Ishikawa (cell line): ENCODE data around the gene ABAT.

Experiments
- CEBPB ChIP-seq: IDR thresholded peaks from 2 replicates; pipeline ENCODE4 v1.6.1; 2012
- CREB1 ChIP-seq: IDR thresholded peaks from 2 replicates; pipeline ENCODE4 v1.6.1; 2012; ENCODE audit warnings: low read depth
- EGR1 ChIP-seq: IDR thresholded peaks from 2 replicates; pipeline ENCODE4 v1.6.1; 2012
- EP300 ChIP-seq: IDR thresholded peaks from 2 replicates; pipeline ENCODE4 v1.6.1; 2012; ENCODE audit warnings: borderline replicate concordance
- FOXM1 ChIP-seq: IDR thresholded peaks from 2 replicates; pipeline ENCODE4 v1.6.1; 2012; ENCODE audit warnings: low read depth, borderline replicate concordance
- NFIC ChIP-seq: IDR thresholded peaks from 2 replicates; pipeline ENCODE4 v1.6.1; 2012
- RAD21 ChIP-seq: IDR thresholded peaks from 2 replicates; pipeline ENCODE4 v1.6.1; 2012; ENCODE audit warnings: low read depth
- TAF1 ChIP-seq: IDR thresholded peaks from 2 replicates; pipeline ENCODE4 v1.6.1; 2012; ENCODE audit warnings: low read depth, mild to moderate bottlenecking
- TCF12 ChIP-seq: IDR thresholded peaks from 2 replicates; pipeline ENCODE4 v1.6.1; 2012; ENCODE audit warnings: low read depth
- TEAD4 ChIP-seq: IDR thresholded peaks from 2 replicates; pipeline ENCODE4 v1.6.1; 2012
- YY1 ChIP-seq: IDR thresholded peaks from 2 replicates; pipeline ENCODE4 v1.6.1; 2012; ENCODE audit warnings: low read depth
- ZBTB7A ChIP-seq: IDR thresholded peaks from 2 replicates; pipeline ENCODE4 v1.6.1; 2012; ENCODE audit warnings: low read depth
- TF ChIP-seq, protein P1 (sequence below): IDR thresholded peaks from 2 replicates; pipeline ENCODE4 v1.6.1; 2012; ENCODE audit warnings: low read depth, mild to moderate bottlenecking
- TF ChIP-seq, protein P2 (sequence below): IDR thresholded peaks from 2 replicates; pipeline ENCODE4 v1.6.1; 2012
- TF ChIP-seq, protein P3 (sequence below): IDR thresholded peaks from 2 replicates; pipeline ENCODE4 v1.6.1; 2012

The ABAT gene

DNA sequence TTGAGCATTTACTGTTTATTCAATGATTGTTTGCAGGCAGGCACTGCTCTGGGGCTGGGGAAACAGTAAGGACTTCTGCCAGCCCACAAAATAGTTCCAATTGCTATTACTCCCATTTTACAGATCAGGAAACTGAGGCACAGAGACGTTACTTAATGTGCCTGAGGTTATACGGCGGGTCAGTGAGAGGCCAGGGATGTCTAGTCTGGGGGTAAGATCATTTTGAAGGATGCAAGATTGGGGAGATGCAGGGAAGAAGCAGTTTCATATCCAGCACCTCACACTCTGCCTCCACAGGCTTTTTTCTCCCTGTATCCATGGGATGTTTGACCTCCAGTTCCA, 46.5 kb downstream of the ABAT start:
- no peak for TF ChIP-seq EP300
- no peak for TF ChIP-seq EGR1

DNA sequence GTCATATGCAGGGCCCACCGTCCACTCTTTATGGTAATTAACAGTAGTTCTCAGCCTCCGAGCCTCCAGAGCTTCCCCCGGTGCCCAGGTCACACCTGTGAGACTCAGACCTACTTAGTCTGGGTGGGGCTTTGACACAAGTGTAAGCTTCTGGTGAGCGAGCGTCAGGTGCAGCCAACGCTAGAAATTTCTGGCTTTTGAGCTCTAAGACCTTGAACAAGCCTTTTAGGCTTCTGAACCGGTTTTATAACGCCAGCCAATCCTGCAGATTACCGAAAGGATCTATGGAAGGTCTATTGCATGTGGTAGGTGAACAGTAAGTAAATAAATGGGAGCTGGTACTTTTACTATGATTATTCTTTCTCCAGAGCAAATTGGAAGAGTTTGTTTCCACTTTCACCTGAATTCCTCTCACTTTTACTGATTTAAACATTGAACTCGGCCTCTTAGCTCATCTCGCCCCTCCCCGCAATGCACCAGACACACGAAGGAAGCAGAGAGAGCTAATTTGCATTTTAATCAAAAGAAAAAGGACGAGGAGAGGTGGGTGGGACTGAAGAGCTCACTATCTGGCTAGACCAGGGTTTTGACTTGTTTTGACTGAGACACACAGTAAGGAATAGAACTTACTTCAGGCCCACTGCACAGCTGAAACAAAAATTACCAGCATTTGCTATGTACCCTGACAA, 47.1 kb downstream of the ABAT start:
- TF ChIP-seq ZBTB7A (no peak), EGR1 (no peak), TAF1 (no peak), TCF12 (no peak), RAD21 (no peak), FOXM1 (no peak), NFIC (no peak), YY1 (no peak), CEBPB (no peak)
- TF ChIP-seq, protein P1, sequence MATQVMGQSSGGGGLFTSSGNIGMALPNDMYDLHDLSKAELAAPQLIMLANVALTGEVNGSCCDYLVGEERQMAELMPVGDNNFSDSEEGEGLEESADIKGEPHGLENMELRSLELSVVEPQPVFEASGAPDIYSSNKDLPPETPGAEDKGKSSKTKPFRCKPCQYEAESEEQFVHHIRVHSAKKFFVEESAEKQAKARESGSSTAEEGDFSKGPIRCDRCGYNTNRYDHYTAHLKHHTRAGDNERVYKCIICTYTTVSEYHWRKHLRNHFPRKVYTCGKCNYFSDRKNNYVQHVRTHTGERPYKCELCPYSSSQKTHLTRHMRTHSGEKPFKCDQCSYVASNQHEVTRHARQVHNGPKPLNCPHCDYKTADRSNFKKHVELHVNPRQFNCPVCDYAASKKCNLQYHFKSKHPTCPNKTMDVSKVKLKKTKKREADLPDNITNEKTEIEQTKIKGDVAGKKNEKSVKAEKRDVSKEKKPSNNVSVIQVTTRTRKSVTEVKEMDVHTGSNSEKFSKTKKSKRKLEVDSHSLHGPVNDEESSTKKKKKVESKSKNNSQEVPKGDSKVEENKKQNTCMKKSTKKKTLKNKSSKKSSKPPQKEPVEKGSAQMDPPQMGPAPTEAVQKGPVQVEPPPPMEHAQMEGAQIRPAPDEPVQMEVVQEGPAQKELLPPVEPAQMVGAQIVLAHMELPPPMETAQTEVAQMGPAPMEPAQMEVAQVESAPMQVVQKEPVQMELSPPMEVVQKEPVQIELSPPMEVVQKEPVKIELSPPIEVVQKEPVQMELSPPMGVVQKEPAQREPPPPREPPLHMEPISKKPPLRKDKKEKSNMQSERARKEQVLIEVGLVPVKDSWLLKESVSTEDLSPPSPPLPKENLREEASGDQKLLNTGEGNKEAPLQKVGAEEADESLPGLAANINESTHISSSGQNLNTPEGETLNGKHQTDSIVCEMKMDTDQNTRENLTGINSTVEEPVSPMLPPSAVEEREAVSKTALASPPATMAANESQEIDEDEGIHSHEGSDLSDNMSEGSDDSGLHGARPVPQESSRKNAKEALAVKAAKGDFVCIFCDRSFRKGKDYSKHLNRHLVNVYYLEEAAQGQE, result no peak
- TF ChIP-seq, protein P2, sequence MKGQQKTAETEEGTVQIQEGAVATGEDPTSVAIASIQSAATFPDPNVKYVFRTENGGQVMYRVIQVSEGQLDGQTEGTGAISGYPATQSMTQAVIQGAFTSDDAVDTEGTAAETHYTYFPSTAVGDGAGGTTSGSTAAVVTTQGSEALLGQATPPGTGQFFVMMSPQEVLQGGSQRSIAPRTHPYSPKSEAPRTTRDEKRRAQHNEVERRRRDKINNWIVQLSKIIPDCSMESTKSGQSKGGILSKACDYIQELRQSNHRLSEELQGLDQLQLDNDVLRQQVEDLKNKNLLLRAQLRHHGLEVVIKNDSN, result no peak

DNA sequence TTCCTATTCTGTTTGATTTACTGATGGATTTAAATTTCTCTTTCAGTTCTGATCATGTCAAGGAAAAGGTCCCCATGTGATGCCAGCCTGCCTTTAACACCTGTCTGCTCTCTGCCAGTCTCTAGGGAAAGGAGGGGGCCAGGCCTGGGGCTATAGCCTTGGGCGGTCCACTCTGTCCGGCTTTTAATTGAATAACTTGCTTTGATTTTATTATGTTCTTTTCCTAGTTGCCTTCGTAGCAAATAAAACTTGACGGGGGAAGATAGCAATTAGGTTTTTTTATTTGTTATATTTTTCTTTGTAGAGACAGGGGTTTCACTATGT, 47.6 kb downstream of the ABAT start:
- TF ChIP-seq, protein P1, result no peak
- TF ChIP-seq YY1, result no peak

DNA sequence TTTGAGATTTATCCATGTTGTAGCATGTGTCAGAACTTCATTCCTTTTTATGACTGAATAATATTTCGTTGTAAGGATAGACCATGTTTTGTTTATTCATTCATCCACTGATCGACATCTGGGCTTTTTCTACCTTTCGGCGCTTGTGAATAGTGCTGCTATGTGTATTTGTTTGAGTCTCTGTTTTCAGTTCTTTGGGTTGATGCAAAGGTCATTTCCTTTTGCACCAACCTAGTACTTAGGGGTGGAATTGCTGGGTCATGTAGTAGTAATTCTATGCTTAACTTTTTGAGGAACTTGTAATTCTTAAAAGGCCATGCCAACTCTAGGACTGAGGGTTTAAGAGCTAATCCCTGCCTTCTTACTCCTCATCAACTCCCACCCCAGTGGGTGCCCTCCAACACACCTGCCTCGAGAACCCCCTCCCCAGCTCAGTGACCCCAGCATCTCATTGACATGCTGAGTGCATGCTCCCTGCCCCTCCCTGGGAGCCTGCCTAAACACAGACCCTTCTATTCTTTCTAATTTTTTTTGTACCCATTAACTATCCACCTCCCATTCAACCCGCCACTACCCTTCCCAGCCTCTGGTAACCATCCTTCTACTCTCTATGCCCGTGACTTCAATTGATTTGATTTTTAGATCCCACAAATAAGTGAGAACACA, 51.2 kb downstream of the ABAT start:
- TF ChIP-seq ZBTB7A (no peak), TEAD4 (no peak), EGR1 (no peak), TCF12 (no peak), NFIC (no peak), FOXM1 (no peak), EP300 (no peak), RAD21 (no peak), CREB1 (no peak), CEBPB (no peak)
- TF ChIP-seq, protein P2, result no peak
- TF ChIP-seq, protein P1, result no peak
- TF ChIP-seq, protein P3, sequence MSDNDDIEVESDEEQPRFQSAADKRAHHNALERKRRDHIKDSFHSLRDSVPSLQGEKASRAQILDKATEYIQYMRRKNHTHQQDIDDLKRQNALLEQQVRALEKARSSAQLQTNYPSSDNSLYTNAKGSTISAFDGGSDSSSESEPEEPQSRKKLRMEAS, result no peak

DNA sequence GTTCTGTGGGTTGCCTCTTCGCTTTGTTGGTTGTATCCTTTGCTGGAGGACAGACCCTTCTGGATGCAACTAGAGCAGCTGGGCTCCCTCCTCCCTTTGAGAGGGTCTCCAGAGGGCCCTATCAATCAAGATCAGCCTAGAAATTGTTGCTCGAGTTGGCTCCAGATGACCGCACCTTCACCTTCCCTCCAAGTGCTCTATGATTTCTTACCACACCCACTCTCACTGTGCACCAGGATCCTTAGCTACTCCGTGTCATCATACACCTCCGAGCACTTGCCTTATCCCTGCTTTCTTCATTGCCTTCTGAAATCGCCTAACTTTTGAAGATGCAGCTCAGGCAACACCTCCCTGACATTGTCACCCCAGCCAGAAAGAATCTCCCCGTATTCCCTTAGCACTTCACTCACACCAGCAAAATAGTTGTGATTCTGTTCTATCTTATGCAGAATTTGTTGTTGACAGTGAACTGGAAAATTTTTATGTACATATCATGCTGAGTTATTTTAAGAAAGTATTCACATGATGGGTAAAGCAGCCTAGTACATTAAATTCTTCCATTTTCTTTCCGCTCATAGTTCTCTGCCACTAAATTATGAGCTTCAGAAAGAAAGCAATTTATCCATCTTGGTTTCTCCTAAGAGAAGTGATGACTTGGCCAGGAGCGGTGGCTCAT, 52.9 kb downstream of the ABAT start:
- no peak for TF ChIP-seq CREB1
- TF ChIP-seq YY1, result no peak
- TF ChIP-seq EP300, result no peak
- TF ChIP-seq, protein P1, result no peak
- TF ChIP-seq, protein P2, result no peak
- no peak for TF ChIP-seq TAF1
- TF ChIP-seq RAD21, result no peak
- TF ChIP-seq TEAD4, result no peak
- TF ChIP-seq EGR1, result no peak
